Stimulated activated CD8-positive, alpha-beta memory T cell treated with anti-CD3 and anti-CD28 coated beads, Interleukin-15, amount 100 ng/mL, for 48 hours (primary cell): ENCODE results near the gene SZRD1.
"Not testable (repeated sequence)": the region's sequence is repeated elsewhere in the genome, so short reads cannot be mapped to it uniquely, and the experiment has no call there.

Experiments used
- DNase-seq, 2 donors: peaks; one replicate each; pipeline ENCODE4 v3.0.0-alpha.2; 2020; ENCODE audit warnings: low read depth in 2 of 2

The SZRD1 gene, protein sequence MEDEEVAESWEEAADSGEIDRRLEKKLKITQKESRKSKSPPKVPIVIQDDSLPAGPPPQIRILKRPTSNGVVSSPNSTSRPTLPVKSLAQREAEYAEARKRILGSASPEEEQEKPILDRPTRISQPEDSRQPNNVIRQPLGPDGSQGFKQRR

GRCh38 chr1:16366722-16367257 is at the start of gene SZRD1:
Gene SZRD1, plus strand, starts transcription at chr1:16367242. Its CDS starts 16 bp downstream, at chr1:16367258.
- peak; percentile 93 to 95 for DNase-seq

DNA sequence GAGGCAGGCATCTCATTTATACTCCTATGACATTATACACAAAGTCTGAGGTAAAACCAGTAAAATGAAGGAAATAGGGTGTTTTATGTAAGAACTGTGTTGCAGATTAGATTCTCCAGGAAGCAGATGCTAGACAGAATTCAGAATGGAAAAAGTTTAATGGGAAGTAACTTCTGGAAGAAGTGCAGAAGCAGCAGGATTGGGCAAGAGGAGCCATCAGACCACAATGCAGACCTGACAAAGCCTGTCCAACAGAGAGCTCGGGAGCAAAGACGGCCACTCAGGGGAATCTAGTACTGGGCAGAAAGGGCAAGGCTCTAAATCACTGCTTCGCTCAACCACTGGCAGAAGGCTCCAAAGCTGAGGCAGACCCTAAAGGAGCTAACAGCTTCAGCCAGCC is 48.5 kb upstream of the SZRD1 start:
- no peak for DNase-seq

DNA sequence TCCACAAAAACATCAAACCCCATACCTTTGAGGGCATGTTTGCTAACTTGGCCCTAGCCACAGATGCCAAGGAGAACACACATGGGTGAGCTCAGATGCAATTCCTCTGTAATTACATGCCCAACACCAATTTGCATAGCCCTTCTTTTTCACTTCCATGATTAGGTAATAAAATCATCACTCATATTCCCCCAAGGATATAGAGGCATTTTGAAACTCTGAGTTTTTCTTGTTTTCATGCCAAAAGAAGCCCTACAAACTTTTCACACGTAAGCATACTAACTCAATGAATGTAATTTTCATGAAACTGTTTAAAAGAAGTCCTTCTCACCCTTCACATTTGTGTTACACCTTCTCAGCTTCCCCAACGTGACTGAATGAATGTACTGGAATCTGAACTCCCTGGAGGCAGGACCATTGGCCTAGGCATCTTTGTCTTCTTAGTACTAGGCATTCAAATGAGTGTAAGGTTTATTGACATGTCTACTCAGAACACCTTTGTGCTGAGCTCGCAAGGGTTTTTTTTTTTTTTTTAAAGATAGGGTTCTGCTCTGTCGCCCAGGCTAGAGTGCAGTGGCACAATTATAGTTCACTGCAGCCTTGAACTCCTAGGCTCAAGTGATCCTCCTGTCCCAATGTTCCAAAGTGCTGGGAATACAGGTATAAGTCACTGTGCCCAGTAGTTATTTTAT is 45.7 kb upstream of the SZRD1 start:
- no peak for DNase-seq

GRCh38 chr1:16324456-16324890 is 42.6 kb upstream of the SZRD1 start:
- no peak for DNase-seq

DNA sequence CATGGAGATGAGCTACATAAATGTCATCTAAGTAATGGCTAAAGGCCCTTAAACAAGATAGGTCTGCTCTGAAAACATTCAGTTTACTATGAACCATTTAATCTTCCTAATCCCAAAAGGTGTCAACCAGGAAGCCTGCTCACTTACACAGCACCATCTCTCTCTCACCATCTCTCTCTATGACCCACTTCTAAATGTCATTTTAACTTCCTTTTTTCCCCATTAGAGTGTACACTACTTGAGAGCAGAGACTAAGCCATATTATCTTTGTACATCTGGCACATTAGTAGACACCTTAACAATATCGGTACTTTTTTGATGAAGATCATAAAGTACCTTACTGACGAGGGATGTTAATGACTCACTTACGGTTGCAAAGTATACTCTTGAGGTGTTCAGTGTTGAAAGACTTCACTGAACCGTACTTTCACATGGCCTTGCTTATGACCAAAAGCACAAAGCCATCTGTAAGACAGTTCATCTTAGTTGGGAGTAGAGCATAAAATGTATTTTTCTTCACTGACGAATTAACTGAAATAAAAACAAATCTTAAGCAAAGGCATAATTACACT is 40.1 kb upstream of the SZRD1 start:
- no peak for DNase-seq

DNA sequence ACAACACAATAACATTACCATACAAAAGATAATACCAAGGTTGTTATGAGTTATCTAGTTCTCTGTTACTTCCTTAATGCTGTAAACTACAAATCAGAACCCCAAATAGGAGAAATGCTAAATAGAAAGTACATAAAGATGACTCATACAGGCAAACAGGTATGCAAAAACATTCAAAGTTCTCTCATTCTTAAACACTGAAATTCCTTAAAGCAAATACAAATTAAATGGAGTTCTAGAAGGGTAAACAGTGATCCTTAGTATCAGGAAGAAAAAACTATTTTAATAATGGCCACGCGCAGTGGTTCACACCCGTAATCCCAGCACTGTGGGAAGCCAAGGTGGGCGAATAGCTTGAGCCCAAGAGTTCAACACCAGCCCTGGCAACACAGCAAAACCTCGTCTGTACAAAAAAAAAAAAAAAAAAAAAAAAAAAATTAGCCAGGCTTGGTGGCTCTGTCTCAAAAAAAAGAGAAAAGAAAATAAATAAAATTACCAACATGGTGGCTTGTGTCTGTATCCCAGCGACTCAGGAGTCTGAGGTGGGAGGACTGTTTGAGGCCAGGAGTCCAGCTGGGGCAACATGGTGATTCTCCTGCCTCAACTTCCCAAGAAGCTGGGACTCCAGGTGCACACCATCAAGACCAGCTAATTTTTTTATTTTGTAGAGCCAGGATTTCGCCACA is 32.2 kb upstream of the SZRD1 start:
- DNase-seq, result no peak

- DNase-seq, result no peak
Measured at GRCh38 chr1:16338961-16339360, 28.1 kb upstream of the SZRD1 start.

DNA sequence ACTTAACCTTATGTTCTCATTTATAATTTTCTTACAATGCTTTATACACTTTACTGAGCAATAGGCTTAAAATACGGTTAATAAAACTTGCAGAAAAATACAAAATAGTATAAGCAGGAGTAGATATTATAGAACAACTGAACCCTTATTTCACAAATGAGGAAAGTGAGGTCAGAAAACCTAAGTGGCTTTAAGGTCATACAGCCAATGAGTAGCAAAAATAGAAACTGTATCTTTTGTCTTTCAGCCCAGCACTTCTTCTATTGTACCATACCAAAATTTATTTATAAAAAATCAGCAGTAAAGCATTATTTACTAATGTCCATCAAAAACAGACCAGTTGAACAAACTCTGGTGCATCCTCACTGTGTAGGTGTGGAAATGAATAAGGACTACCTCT is 26.4 kb upstream of the SZRD1 start:
- DNase-seq, result no peak

GRCh38 chr1:16342331-16343062 is 24.5 kb upstream of the SZRD1 start:
- no peak for DNase-seq

DNA sequence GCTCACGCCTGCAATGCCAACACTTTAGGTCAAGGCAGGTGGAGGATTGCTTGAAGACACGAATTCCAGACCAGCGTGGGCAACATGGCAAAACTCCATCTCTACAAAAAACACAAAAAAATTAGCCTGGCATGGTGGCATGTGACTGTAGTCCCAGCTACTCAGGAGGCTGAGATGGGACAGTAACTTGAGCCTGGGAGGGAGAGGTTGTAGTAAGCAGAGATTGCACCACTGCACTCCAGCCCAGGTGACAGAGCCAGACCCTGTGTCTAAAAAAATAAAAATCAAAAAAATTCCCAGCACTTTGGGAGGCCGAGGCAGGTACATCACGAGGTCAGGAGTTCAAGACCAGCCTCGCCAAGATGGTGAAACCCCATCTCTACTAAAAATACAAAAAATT is 23.8 kb upstream of the SZRD1 start:
- DNase-seq, result not testable (repeated sequence)

- DNase-seq, result no peak
Measured at GRCh38 chr1:16348414-16349182, 18.4 kb upstream of the SZRD1 start.

DNA sequence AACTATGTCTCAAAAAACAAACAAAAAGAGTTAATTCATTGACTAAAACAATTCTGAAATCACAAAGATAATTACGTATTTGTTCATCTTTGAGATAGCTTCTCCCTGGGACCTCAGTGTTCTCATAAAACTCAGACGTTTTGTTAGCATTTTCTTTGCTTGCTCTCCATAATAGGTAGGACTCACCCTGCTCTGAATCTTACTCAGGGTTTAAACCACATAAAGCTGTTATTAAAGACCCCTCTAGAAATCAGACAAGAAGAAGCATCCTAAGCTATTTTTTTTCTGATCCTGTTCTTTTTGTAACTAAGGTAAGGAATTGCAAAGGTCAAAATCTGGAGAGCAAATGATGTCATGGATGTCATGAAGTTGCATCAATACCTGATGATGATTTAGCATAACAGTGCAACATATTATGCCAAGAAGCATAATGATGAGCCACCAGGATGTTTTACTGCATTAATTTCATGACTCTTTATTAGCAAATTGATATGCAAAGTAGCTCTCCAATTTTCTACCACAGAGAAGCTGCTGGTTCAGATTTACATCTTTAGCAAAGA is 17.1 kb upstream of the SZRD1 start:
- no peak for DNase-seq

GRCh38 chr1:16351456-16351993 is 15.5 kb upstream of the SZRD1 start:
- no peak for DNase-seq

DNA sequence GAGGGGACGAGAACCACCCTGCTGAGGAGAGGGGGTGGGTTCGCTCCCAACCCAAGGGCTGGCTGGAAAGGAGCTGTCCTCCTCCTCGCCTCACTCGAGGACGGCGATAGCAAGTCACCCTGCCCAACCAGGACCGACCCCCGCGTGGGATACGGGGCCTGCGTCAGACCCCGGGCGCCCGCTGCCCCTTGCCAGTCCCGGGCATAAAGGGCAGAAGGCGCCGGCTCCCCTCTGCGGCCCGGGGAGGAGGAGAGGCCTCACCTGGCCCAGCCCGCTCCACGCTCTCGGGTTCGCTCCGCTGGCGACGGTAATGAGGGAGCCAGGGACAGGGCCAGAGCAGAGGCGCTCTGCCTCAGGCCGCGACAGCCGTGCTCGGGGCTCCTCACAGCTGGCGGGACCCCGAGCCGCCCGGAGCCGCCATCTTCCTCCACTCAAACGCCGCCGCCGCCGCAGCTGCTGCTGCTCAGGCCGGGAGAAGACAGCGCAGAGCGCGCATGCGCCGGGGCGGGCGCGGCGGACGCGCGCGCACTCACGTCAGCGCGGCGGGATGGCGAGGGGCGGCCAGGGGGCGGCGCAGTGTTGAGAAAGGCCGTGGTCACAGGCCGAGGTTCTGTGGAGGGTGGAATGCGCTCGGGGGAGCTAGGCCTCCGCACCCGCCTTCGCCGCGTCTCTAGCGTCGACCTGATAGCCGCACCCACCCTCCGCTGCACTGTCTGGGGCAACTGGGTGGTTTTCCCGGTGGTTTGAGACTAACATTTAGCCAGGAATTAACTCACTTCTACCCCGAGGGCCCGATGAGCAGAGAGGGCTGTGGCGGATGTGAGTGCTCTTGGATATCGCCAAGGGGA is 14.8 kb upstream of the SZRD1 start, which contains the start of gene FBXO42:
Gene FBXO42, minus strand, starts transcription at position 487 of the 848 bp plus-strand sequence. CDS start 37,062 bp downstream, outside the sequence.
- peak; percentile 89 to 90 for DNase-seq

DNA sequence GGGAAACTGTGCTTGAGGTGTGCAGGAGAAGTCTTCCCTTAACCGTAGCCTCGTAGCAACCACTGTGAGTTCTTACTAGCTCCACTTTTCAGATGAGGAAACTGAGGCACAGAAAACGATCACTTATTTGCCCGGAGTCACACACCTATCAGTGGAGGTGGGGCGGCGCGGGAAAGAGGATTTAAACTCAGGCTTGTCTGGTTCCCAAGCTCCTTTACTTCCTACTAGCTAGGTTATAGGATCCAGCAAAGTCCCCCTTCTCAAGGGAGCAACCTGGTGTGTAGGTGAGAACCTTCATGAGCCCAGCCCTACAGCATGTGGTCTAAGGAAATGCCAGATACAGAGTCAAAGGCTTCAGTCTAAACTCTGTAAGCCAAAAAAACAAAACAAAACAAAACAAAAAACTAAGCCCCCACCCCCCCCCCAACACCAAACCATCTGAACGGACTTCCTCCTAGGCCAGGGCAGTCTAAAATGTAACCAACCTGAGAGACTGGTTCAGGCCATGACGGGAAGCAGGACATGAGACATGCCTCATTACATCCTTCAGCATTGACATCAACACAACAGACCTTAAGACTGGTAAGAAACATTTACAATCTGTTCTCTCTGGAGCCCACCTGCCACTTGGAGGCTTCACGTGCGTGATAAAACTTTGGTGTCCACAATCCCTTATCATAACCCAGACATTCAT is 14.1 kb upstream of the SZRD1 start:
- no peak for DNase-seq

DNA sequence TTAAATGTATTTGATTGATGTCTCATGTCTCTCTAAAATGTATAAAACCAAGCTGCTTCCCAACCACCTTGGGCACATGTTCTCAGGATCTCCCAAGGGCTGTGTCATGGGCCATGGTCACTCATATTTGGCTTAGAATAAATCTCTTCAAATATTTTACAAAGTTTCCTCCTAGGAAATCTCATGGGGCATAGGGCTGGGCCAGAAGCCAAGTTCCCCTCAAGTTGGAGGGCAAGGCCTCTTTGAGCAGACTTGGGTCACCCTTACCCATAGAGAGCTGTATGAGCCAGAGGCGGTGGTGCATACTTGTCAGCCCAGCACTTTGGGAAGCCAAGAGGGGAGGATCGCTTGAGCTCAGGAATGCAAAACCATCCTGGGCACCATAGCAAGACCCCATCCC is 12.4 kb upstream of the SZRD1 start:
- DNase-seq, result no peak

DNA sequence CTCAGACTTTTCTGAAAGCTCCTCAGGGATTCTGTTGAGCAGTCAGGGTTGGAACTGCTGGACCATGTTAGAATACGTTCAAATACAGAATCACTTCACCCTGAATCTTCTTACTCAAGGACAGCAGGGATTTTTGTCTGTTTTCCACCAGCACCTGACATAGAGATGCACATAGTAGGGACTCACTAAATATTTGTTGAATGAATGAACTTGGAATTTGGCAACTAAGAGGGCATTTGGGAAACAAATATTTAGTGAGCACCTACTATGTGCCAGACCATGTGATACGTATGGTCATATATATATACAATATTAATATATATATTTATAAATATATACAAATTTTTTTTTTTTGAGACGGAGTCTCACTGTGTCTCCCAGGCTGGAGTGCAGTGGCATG is 10.2 kb upstream of the SZRD1 start:
- DNase-seq, result no peak

DNA sequence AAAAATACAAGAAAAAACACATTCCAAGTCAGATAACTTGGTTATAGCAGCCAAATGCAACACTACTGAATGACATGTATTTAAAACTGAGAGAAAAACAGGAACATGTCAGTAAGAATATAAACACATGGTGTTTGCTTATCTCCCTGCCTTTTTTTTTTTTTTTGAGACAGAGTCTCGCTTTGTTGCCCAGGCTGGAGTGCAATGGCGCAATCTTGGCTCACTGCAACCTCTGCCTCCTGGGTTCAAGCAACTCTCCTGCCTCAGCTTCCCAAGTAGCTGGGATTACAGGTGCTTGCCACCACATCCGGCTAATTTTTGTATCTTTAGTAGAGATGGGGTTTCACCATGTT is 1.9 kb upstream of the SZRD1 start:
- DNase-seq, result not testable (repeated sequence)
